IMR-90 (cell line): ENCODE results near the gene CD248. TPM values are rescaled to one million over a fixed set of nuclear protein-coding genes. Genes with fewer than 3 reads are reported as not detected.

Experiments
- ATAC-seq: fragments of 200-7000 bp; cut with Tn5 transposase; 2 replicates; pipeline ENCODE4 v1.9.1; 2020; ENCODE audit warnings: low read depth, mild to moderate bottlenecking, moderate library complexity
- BruUV-seq: library from RNA; stranded (reverse); fragments of 400-500 nt; replicated peaks from 2 replicates; lab custom pipeline; 2021; lab: Mats Ljungman, UMichigan
- CTCF ChIA-PET: fragments of 300-600 bp; formaldehyde crosslinking; extraction: SDS; loops from one replicate; lab custom pipeline; 2021; ENCODE audit warnings: antibody characterized with exemption; lab: Yijun Ruan, JAX
- POLR2A ChIA-PET: fragments of 300-600 bp; sonication (Branson Sonifier 250); formaldehyde crosslinking; loops from one replicate; lab custom pipeline; 2022; ENCODE audit warnings: antibody characterized with exemption; ENCODE audit not compliant: unreplicated experiment; lab: Charles Lee
- DNase-seq: peaks from one replicate; pipeline ENCODE4 v3.0.0; 2013
- H2AFZ ChIP-seq: replicated peaks from 2 replicates; pipeline ENCODE3; 2013; ENCODE audit warnings: low read length, mild to moderate bottlenecking; ENCODE audit not compliant: poor library complexity
- H2AK5ac ChIP-seq: 2 replicates; pipeline ENCODE4 v1.6.1; 2013; ENCODE audit warnings: low read depth, low read length, inconsistent platforms
- H2AK9ac ChIP-seq: replicated peaks from 2 replicates; pipeline ENCODE3; 2013; ENCODE audit warnings: mild to moderate bottlenecking, low read depth, low read length, moderate library complexity; ENCODE audit not compliant: poor library complexity
- H2BK120ac ChIP-seq: 2 replicates; pipeline ENCODE4 v1.6.1; 2013; ENCODE audit warnings: low read depth, low read length, inconsistent platforms
- H2BK15ac ChIP-seq: 3 replicates; pipeline ENCODE4 v1.6.1; 2013; ENCODE audit warnings: low read depth, low read length, inconsistent platforms
- H2BK20ac ChIP-seq: 2 replicates; pipeline ENCODE4 v1.6.1; 2013; ENCODE audit warnings: low read depth, mild to moderate bottlenecking, inconsistent platforms, low read length, moderate library complexity
- H2BK5ac ChIP-seq: 2 replicates; pipeline ENCODE4 v1.6.1; 2013; ENCODE audit warnings: mild to moderate bottlenecking, low read depth, low read length, inconsistent platforms; ENCODE audit not compliant: poor library complexity, severe bottlenecking
- H3K14ac ChIP-seq: replicated peaks from 2 replicates; pipeline ENCODE4 v1.6.1; 2013; ENCODE audit warnings: low read depth, low read length, inconsistent platforms
- H3K18ac ChIP-seq: 2 replicates; pipeline ENCODE4 v1.6.1; 2013; ENCODE audit warnings: low read depth, low read length, control low read depth
- H3K23ac ChIP-seq: 2 replicates; pipeline ENCODE4 v1.6.1; 2013; ENCODE audit warnings: low read depth, low read length, inconsistent platforms
- H3K27ac ChIP-seq: 2 replicates; pipeline ENCODE4 v1.5.1; 2013; ENCODE audit warnings: mild to moderate bottlenecking, control low read depth, low read length; ENCODE audit not compliant: insufficient read depth
- H3K27me3 ChIP-seq: 2 replicates; pipeline ENCODE4 v1.6.1; 2013; ENCODE audit warnings: low read length; ENCODE audit not compliant: control insufficient read depth, insufficient read depth
- H3K36me3 ChIP-seq: 2 replicates; pipeline ENCODE4 v1.6.1; 2013; ENCODE audit warnings: low read length, mixed read lengths; ENCODE audit not compliant: control insufficient read depth, insufficient read depth
- H3K4ac ChIP-seq: 2 replicates; pipeline ENCODE4 v1.6.1; 2013; ENCODE audit warnings: low read depth, low read length, inconsistent platforms
- H3K4me1 ChIP-seq: 2 replicates; pipeline ENCODE4 v1.6.1; 2013; ENCODE audit warnings: low read length, mixed read lengths; ENCODE audit not compliant: control insufficient read depth, insufficient read depth
- H3K4me2 ChIP-seq: 2 replicates; pipeline ENCODE4 v1.6.1; 2013; ENCODE audit warnings: low read depth, mild to moderate bottlenecking, control low read depth, low read length, moderate library complexity
- H3K4me3 ChIP-seq: 2 replicates; pipeline ENCODE4 v1.5.1; 2013; ENCODE audit warnings: low read depth, mild to moderate bottlenecking, control low read depth, low read length, moderate library complexity; ENCODE audit not compliant: insufficient read depth
- H3K56ac ChIP-seq: 2 replicates; pipeline ENCODE4 v1.6.1; 2013; ENCODE audit warnings: low read length, inconsistent platforms; ENCODE audit not compliant: insufficient read depth; ENCODE audit errors: extremely low read depth
- H3K79me1 ChIP-seq, 2 experiments: 2 replicates each; pipeline ENCODE4 v1.6.1; 2013; ENCODE audit warnings: low read length in 2 of 2, inconsistent platforms in 1 of 2, low read depth in 1 of 2
- H3K9ac ChIP-seq: 2 replicates; pipeline ENCODE4 v1.6.1; 2013; ENCODE audit warnings: low read depth, low read length, control low read depth
- H3K9me1 ChIP-seq: 2 replicates; pipeline ENCODE4 v1.6.1; 2013; ENCODE audit warnings: low read length, inconsistent platforms; ENCODE audit not compliant: insufficient read depth
- H3K9me3 ChIP-seq: 2 replicates; pipeline ENCODE4 v1.6.1; 2013; ENCODE audit warnings: low read length; ENCODE audit not compliant: control insufficient read depth, insufficient read depth
- H4K20me1 ChIP-seq: 2 replicates; pipeline ENCODE4 v1.6.1; 2013; ENCODE audit warnings: low read length, inconsistent platforms; ENCODE audit not compliant: insufficient read depth
- H4K5ac ChIP-seq: 2 replicates; pipeline ENCODE4 v1.6.1; 2013; ENCODE audit warnings: mild to moderate bottlenecking, low read depth, low read length, control low read depth
- H4K8ac ChIP-seq, 2 experiments: 2 replicates each; pipeline ENCODE4 v1.6.1; 2013; ENCODE audit warnings: low read depth in 2 of 2, low read length in 2 of 2, control low read depth in 1 of 2, inconsistent platforms in 1 of 2
- H4K91ac ChIP-seq: 2 replicates; pipeline ENCODE4 v1.6.1; 2013; ENCODE audit warnings: low read depth, low read length, inconsistent platforms; ENCODE audit not compliant: insufficient read depth
- BHLHE40 ChIP-seq: fragments of 150-350 bp; IDR thresholded peaks from 2 replicates; pipeline ENCODE4 v1.6.1; 2016; ENCODE audit warnings: mild to moderate bottlenecking, low read depth, low read length
- CEBPB ChIP-seq: IDR thresholded peaks from 2 replicates; pipeline ENCODE4 v1.6.1; 2012; ENCODE audit warnings: low read depth, low read length, improper control_type of control experiment
- CHD1 ChIP-seq: IDR thresholded peaks from 2 replicates; pipeline ENCODE4 v1.6.1; 2012; ENCODE audit warnings: low read depth, low read length, improper control_type of control experiment
- CTCF ChIP-seq: conservative IDR thresholded peaks from 2 replicates; pipeline ENCODE4 v1.5.1; 2012; ENCODE audit warnings: mild to moderate bottlenecking, low read depth, low read length, improper control_type of control experiment
- ELK1 ChIP-seq: fragments of 150-350 bp; IDR thresholded peaks from 2 replicates; pipeline ENCODE4 v1.6.1; 2016; ENCODE audit warnings: low read depth, mild to moderate bottlenecking, low read length, moderate library complexity, borderline replicate concordance
- FOS ChIP-seq: fragments of 150-350 bp; IDR thresholded peaks from 2 replicates; pipeline ENCODE4 v1.6.1; 2016; ENCODE audit warnings: low read depth, low read length
- MAFK ChIP-seq: IDR thresholded peaks from 2 replicates; pipeline ENCODE4 v1.6.1; 2012; ENCODE audit warnings: low read depth, low read length, improper control_type of control experiment
- MAZ ChIP-seq: IDR thresholded peaks from 2 replicates; pipeline ENCODE4 v1.6.1; 2012; ENCODE audit warnings: low read depth, mild to moderate bottlenecking, low read length, improper control_type of control experiment, moderate library complexity, borderline replicate concordance
- MXI1 ChIP-seq: IDR thresholded peaks from 2 replicates; pipeline ENCODE4 v1.6.1; 2012; ENCODE audit warnings: low read depth, mild to moderate bottlenecking, low read length, moderate library complexity, borderline replicate concordance
- NFE2L2 ChIP-seq: fragments of 150-350 bp; IDR thresholded peaks from 2 replicates; pipeline ENCODE4 v1.6.1; 2016; ENCODE audit warnings: low read depth, mild to moderate bottlenecking, low read length
- POLR2A ChIP-seq: IDR thresholded peaks from 2 replicates; pipeline ENCODE4 v1.6.1; 2012; ENCODE audit warnings: mild to moderate bottlenecking, low read depth, low read length
- RAD21 ChIP-seq: IDR thresholded peaks from 2 replicates; pipeline ENCODE4 v1.6.1; 2012; ENCODE audit warnings: low read length, improper control_type of control experiment
- RCOR1 ChIP-seq: IDR thresholded peaks from 2 replicates; pipeline ENCODE4 v1.6.1; 2012; ENCODE audit warnings: mild to moderate bottlenecking, low read length, improper control_type of control experiment; ENCODE audit not compliant: insufficient replicate concordance
- RFX5 ChIP-seq: IDR thresholded peaks from 2 replicates; pipeline ENCODE4 v1.8.0; 2012; ENCODE audit warnings: low read depth, mild to moderate bottlenecking, low read length, moderate library complexity
- SMC3 ChIP-seq: fragments of 150-350 bp; IDR thresholded peaks from 2 replicates; pipeline ENCODE4 v1.6.1; 2016; ENCODE audit warnings: low read depth, mild to moderate bottlenecking, antibody characterized with exemption, low read length, moderate library complexity
- WGBS, 2 experiments: methylation state at CpG; one replicate each; pipeline versions ENCODE4 v1.1.5 to v1.1.7; 2013; ENCODE audit warnings: missing lambda C conversion rate in 2 of 2; ENCODE audit not compliant: insufficient read length in 1 of 2; ENCODE audit errors: extremely low coverage in 2 of 2; 5-methylcytosine and 5-hydroxymethylcytosine counted together
- dilution Hi-C: fragments of 300-500 bp; cut with HindIII; formaldehyde crosslinking; loops from one replicate; pipeline ENCODE4 v1.14.3; 2018; ENCODE audit warnings: low sequenced_read_pairs; ENCODE audit not compliant: unreplicated experiment
- in situ Hi-C: fragments of 300-500 bp; cut with MboI; formaldehyde crosslinking; loops from 3 replicates; pipeline ENCODE4 v1.14.3; 2019; ENCODE audit warnings: low sequenced_read_pairs, inconsistent platforms, mixed read lengths
- intact Hi-C: fragments of 100-400 bp; cut with micrococcal nuclease; formaldehyde crosslinking; loops from 2 replicates; pipeline ENCODE4 v1.10.0; 2022
- polyA plus RNA-seq, 3 experiments: library from polyadenylated mRNA; depleted of rRNA; stranded (reverse); fragments of >200 nt; gene quantifications; 2 replicates each; pipeline ENCODE4 v1.2.3, GENCODE V29; 2012; ENCODE audit warnings: low replicate concordance in 1 of 3
- total RNA-seq: library from RNA; depleted of rRNA; stranded (reverse); fragments of >200 nt; gene quantifications from 2 replicates; pipeline ENCODE4 v1.2.3, GENCODE V29; 2012
- TF ChIP-seq, protein P1 (sequence below): fragments of 150-350 bp; IDR thresholded peaks from 2 replicates; pipeline ENCODE4 v1.6.1; 2017; ENCODE audit warnings: mild to moderate bottlenecking, antibody characterized with exemption, low read length, low read depth

CD248 gene
- total and polyA plus RNA-seq, 2 of the 4 experiments (the other 2 are of a cell fraction), result 19.5 to 223 TPM

DNA sequence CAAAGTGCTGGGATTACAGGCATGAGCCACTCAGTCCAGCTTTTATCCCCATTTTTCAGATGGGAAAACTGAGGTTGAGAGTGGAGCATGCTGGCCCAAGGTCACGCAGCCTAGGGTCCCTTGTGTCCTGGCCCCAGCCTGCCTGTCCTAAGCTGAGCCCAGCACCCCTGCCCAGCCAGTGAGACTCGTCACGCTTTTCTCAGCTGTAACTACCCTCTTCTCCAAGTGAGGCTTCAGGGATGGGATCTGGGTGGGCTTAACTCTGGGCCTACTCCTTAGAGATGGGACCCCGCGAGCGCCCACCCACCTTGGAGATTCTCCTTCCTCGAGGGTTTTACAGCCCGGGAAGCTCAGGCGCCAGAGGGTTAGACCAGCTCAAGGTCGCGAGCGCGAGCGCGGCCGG lies 25.5 kb downstream of the CD248 start:
- no peak overlapping the region for H3K4me2 ChIP-seq
- no peak for TF ChIP-seq CTCF
- no peak for TF ChIP-seq CEBPB
- no peak for TF ChIP-seq MXI1
- no peak for TF ChIP-seq SMC3
- TF ChIP-seq RAD21, result no peak
- no peak for TF ChIP-seq ELK1
- no peak for TF ChIP-seq RFX5
- no peak for TF ChIP-seq BHLHE40
- TF ChIP-seq CHD1, result no peak
- no peak for TF ChIP-seq MAZ
- TF ChIP-seq MAFK, result no peak
- TF ChIP-seq FOS, result no peak
- TF ChIP-seq, protein P1, sequence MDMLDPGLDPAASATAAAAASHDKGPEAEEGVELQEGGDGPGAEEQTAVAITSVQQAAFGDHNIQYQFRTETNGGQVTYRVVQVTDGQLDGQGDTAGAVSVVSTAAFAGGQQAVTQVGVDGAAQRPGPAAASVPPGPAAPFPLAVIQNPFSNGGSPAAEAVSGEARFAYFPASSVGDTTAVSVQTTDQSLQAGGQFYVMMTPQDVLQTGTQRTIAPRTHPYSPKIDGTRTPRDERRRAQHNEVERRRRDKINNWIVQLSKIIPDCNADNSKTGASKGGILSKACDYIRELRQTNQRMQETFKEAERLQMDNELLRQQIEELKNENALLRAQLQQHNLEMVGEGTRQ, result no peak
- TF ChIP-seq RCOR1, result no peak
- no peak for TF ChIP-seq NFE2L2
- no peak for TF ChIP-seq POLR2A
- intact Hi-C loops, result no loop called here
- no peak overlapping the region for H2BK5ac ChIP-seq
- H3K23ac ChIP-seq, result no peak overlapping the region
- H2AK9ac ChIP-seq, result no peak overlapping the region
- peaks cover 6% of the 10 kb centered on the region; the same call in 1 of the 2 replicates for H4K20me1 ChIP-seq
- H2BK120ac ChIP-seq, result no peak overlapping the region
- peaks cover 17% of the 10 kb centered on the region for H3K9me1 ChIP-seq
- BruUV-seq, result no TSS peak
- no peak overlapping the region for H3K9ac ChIP-seq
- no peak overlapping the region for H2AFZ ChIP-seq
- in situ Hi-C loops, result no loop called here
- no peak overlapping the region for H3K14ac ChIP-seq
- H3K4me1 ChIP-seq, result peaks cover 11% of the 10 kb centered on the region
- no peak overlapping the region for H3K56ac ChIP-seq
- H3K4ac ChIP-seq, result no peak overlapping the region
- H4K8ac ChIP-seq, result no peak overlapping the region
- H2BK15ac ChIP-seq, result no peak overlapping the region
- H4K5ac ChIP-seq, result no peak overlapping the region
- H4K91ac ChIP-seq, result no peak overlapping the region
- no peak overlapping the region for H3K18ac ChIP-seq
- H3K79me1 ChIP-seq, result peaks cover 12 to 24% of the 10 kb centered on the region in 2 experiments; a peak in 3 of 4 replicates
- no peak overlapping the region for H2AK5ac ChIP-seq
- H3K4me3 ChIP-seq, result no peak overlapping the region
- ChIA-PET POLR2A (interaction anchor here (0.6 kb wide), 1 partner anchor 11 kb away, joined by 3 read pairs; no protein-coding TSS in a partner anchor), CTCF (no interaction called here)
- ATAC-seq (no peak), DNase-seq (no peak)
- dilution Hi-C loops, result no loop called here
- H3K36me3 ChIP-seq, result peaks cover 4% of the 10 kb centered on the region; the same call in 1 of the 2 replicates
- no peak overlapping the region for H3K27ac ChIP-seq
- 26% methylated on average over 13 of the region's 16 CpGs; no CpG with 5 or more reads in 1 of the 2 experiments for WGBS, 2 experiments
- H3K9me3 ChIP-seq, result no peaks in the 10 kb centered on the region
- H3K27me3 ChIP-seq, result peaks cover 35% of the 10 kb centered on the region
- no peak overlapping the region for H2BK20ac ChIP-seq
